Measurements from ENCODE around the gene CYP4F3.

The CYP4F3 gene

DNA sequence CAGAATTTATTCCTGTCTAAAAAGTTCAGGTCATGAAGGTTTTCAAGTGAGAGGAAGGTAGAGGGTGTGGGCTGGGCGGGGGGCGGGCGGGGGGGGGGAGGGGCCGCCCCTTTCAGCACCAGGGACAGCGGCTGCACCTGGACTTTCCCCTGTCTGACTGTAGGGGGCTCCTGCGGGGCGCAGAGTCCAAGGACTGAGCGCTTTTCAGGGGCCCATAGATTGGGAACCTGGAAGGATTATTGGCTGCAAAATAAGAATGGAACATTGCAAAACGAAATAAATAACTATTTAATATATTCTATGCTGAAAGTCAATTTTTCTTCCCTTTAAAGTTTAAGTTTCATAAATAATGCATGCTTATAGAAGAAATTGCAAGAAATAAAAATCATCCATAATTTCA lies 8.9 kb upstream of the CYP4F3 start:
- DNase-seq (ENCODE audit: extremely low spot score), result peak; percentile 62
- CTCF ChIA-PET, result no interaction called here
- TF ChIP-seq ELF4 (IDR thresholded peaks at IDR 0.05) (no peak), ZNF384 (IDR thresholded peaks at IDR 0.05) (no peak), TARDBP (IDR thresholded peaks at IDR 0.05) (no peak), L3MBTL2 (conservative IDR thresholded peaks at IDR 0.05) (no peak), SP1 (IDR thresholded peaks at IDR 0.05) (no peak), CTBP1 (IDR thresholded peaks at IDR 0.05; ENCODE audit: borderline replicate concordance) (no peak), FOXM1 (IDR thresholded peaks at IDR 0.05; ENCODE audit: borderline replicate concordance) (no peak), HDGF (IDR thresholded peaks at IDR 0.05; ENCODE audit: borderline replicate concordance) (no peak), FOXK2 (IDR thresholded peaks at IDR 0.05) (no peak), ARNT (IDR thresholded peaks at IDR 0.05) (no peak), BHLHE40 (IDR thresholded peaks at IDR 0.05; ENCODE audit: borderline replicate concordance) (no peak)
- TF ChIP-seq, protein P1, sequence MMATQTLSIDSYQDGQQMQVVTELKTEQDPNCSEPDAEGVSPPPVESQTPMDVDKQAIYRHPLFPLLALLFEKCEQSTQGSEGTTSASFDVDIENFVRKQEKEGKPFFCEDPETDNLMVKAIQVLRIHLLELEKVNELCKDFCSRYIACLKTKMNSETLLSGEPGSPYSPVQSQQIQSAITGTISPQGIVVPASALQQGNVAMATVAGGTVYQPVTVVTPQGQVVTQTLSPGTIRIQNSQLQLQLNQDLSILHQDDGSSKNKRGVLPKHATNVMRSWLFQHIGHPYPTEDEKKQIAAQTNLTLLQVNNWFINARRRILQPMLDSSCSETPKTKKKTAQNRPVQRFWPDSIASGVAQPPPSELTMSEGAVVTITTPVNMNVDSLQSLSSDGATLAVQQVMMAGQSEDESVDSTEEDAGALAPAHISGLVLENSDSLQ (IDR thresholded peaks at IDR 0.05), result no peak
- POLR2A ChIA-PET, result no interaction called here

DNA sequence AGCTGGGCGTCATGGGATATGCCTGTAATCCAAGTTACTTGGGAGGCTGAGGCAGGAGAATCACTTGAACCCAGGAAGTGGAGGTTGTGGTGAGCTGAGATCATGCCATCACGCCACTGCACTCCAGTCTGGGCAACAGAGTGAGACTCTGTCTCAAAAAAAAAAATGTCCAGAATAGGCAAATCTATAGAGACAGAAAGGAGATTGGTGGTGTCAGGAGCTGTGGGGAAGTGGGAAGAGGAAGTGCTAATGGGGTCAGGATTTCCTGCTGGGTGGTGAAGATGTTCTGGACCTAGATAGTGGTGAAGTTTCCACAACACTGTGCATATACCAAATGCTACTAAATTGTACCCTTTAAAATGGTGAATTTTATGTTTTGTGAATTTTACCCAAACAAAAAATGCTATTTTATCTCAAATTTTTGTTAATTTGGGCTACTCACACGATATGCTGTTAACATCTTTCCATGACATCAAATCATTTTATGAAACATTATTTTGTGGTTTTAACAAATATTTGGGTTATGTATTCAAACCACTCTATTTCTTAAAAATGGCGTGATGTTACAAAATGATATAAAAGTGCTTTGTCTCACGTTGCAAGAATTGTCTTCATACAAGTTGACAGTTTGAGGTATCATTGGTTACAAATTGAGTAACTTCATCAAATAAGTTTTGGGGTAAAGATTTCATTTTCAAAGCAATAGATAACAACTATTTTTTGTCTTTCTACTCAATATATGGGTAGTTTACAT lies 7.4 kb upstream of the CYP4F3 start:
- TF ChIP-seq ARNT (IDR thresholded peaks at IDR 0.05) (no peak), CTBP1 (IDR thresholded peaks at IDR 0.05; ENCODE audit: borderline replicate concordance) (no peak), SUZ12 (IDR thresholded peaks at IDR 0.05) (no peak), NFRKB (IDR thresholded peaks at IDR 0.05) (no peak), ZNF384 (IDR thresholded peaks at IDR 0.05) (no peak), BHLHE40 (IDR thresholded peaks at IDR 0.05; ENCODE audit: borderline replicate concordance) (no peak), TARDBP (IDR thresholded peaks at IDR 0.05) (no peak), ELF4 (IDR thresholded peaks at IDR 0.05) (no peak), FOXK2 (IDR thresholded peaks at IDR 0.05) (no peak), HDGF (IDR thresholded peaks at IDR 0.05; ENCODE audit: borderline replicate concordance) (no peak), FOXA1 (IDR thresholded peaks at IDR 0.05) (no peak), SP1 (IDR thresholded peaks at IDR 0.05) (no peak), FOXM1 (IDR thresholded peaks at IDR 0.05; ENCODE audit: borderline replicate concordance) (no peak), L3MBTL2 (conservative IDR thresholded peaks at IDR 0.05) (no peak), LEF1 (IDR thresholded peaks at IDR 0.05; ENCODE audit: borderline replicate concordance) (no peak)
- TF ChIP-seq, protein P1 (IDR thresholded peaks at IDR 0.05), result no peak
- CTCF ChIA-PET, result interaction anchor here (0.6 kb wide), 1 partner anchor 479 kb away, joined by 4 read pairs; no protein-coding TSS in a partner anchor
- POLR2A ChIA-PET, result interaction anchor here (1.6 kb wide), 1 partner anchor 552 kb away, joined by 6 read pairs; the partner anchor contains the start of gene FAM32A
- no peak for DNase-seq (ENCODE audit: extremely low spot score)

DNA sequence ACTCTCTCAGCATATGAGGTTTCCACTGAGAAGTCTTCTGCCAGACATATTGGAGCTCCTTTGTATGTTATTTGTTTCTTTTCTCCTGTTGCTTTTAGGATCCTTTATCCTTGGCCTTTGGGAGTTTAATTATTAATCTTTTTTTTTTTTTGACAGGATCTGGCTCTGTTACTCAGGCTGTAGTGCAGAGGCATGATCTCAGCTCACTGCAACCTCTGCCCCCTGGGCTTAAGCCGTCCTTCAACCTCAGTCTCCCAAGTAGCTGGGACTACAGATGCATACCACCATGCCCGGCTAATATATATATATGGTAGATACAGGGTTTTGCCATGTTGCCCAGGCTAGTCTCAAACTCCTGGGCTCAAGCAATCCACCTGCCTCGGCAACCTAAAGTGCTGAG lies 6.6 kb upstream of the CYP4F3 start:
- TF ChIP-seq FOXM1 (IDR thresholded peaks at IDR 0.05; ENCODE audit: borderline replicate concordance), result no peak
- no peak for TF ChIP-seq SUZ12 (IDR thresholded peaks at IDR 0.05)
- TF ChIP-seq SP1 (IDR thresholded peaks at IDR 0.05), result no peak
- TF ChIP-seq, protein P1 (IDR thresholded peaks at IDR 0.05), result no peak
- TF ChIP-seq HDGF (IDR thresholded peaks at IDR 0.05; ENCODE audit: borderline replicate concordance), result no peak
- TF ChIP-seq TARDBP (IDR thresholded peaks at IDR 0.05), result no peak
- TF ChIP-seq ELF4 (IDR thresholded peaks at IDR 0.05), result no peak
- no peak for TF ChIP-seq ARNT (IDR thresholded peaks at IDR 0.05)
- no peak for TF ChIP-seq LEF1 (IDR thresholded peaks at IDR 0.05; ENCODE audit: borderline replicate concordance)
- no peak for TF ChIP-seq FOXA1 (IDR thresholded peaks at IDR 0.05)
- TF ChIP-seq BHLHE40 (IDR thresholded peaks at IDR 0.05; ENCODE audit: borderline replicate concordance), result no peak
- TF ChIP-seq L3MBTL2 (conservative IDR thresholded peaks at IDR 0.05), result no peak
- TF ChIP-seq ZNF384 (IDR thresholded peaks at IDR 0.05), result no peak
- TF ChIP-seq CTBP1 (IDR thresholded peaks at IDR 0.05; ENCODE audit: borderline replicate concordance), result no peak
- no peak for TF ChIP-seq NFRKB (IDR thresholded peaks at IDR 0.05)
- TF ChIP-seq FOXK2 (IDR thresholded peaks at IDR 0.05), result no peak
- ChIA-PET POLR2A (interaction anchor here (1.6 kb wide), 1 partner anchor 551 kb away, joined by 6 read pairs; the partner anchor contains the start of gene FAM32A), CTCF (interaction anchor here (0.6 kb wide), 1 partner anchor 480 kb away, joined by 4 read pairs; no protein-coding TSS in a partner anchor)
- no peak for DNase-seq (ENCODE audit: extremely low spot score)

DNA sequence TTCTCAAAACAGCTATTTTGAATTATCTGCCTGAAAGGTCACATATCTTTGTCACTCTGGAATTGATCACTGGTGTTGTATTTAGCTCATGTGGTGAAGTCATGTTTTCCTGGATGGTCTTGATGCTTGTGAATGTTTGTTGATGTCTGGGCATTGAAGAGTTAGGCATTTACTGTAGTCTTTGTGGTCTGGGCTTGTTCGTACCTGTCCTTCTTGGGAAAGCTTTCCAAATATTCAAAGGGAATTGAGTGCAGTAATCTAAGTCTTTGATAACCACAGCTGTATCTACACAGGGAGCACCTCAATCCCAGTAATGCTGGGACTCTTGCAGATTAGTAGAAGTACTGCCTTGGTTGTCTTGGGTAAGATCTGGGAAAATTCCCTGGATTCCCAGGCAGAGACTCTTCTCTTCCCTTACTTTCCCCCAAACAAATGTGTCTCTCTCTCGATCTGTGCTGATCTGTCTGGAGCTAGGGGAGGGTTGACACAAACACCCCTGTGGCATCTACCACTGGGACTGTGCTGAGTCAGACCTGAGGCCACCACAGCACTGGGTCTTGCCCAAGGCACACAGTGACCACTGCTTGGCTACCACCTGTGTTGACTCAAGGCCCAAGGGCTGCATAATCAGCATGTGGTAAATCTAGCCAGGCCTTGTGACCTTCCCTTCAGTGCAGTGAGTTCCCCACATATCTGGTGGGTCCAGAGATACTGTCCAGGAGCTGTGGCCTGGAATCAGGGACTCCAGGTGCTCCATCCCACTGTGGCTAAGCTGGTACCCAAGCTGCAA lies 5.5 kb upstream of the CYP4F3 start:
- POLR2A ChIA-PET, result no interaction called here
- CTCF ChIA-PET, result interaction anchor here (0.7 kb wide), 1 partner anchor 234 kb away, joined by 3 read pairs; no protein-coding TSS in a partner anchor
- no peak for TF ChIP-seq BHLHE40 (IDR thresholded peaks at IDR 0.05; ENCODE audit: borderline replicate concordance)
- DNase-seq (ENCODE audit: extremely low spot score), result no peak

DNA sequence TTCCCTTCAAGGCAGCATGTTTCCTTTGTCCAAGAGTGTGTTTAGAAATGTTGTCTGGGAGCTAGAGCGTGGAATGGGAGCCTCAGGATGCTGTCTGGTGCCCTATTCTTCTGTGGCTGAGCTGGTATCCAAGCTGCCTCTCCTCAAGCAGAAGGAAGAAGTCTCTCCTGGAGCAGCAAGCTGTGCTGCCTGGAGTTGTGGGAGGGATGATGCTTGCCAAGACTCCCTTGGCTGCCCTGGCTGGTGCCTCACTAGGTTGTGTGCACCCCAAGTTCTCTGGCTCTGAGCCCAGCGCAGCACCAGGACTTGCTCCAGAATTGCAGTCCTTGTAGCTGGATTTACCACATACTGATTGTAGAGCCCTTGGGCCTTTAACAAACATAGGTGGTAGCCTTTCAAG lies 4.7 kb upstream of the CYP4F3 start:
- CTCF ChIA-PET, result interaction anchor here (0.6 kb wide), 1 partner anchor 428 kb away, joined by 4 read pairs; no protein-coding TSS in a partner anchor
- TF ChIP-seq ZNF384 (IDR thresholded peaks at IDR 0.05) (no peak), ARNT (IDR thresholded peaks at IDR 0.05) (no peak), LEF1 (IDR thresholded peaks at IDR 0.05; ENCODE audit: borderline replicate concordance) (no peak)
- POLR2A ChIA-PET, result no interaction called here
- no peak for DNase-seq (ENCODE audit: extremely low spot score)

DNA sequence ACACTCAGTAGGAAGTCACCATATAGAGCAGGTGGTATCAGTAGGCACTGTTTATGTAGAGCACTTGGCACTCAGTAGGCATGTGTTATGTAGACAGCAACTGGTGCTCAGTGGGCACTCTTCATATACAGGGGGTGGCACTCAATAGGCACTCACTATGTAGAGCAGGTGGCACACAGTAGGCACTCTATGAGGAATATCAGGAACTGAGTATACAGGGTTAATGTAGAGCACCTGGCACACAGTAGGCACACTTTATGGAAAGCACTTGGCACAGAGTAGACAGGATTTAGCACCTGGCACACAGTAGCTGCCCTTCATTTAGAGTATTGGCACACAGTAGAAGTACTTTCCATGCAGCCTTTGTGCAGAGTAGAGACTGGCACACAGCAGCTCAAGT lies 1.1 kb upstream of the CYP4F3 start:
- ChIA-PET CTCF (no interaction called here), POLR2A (no interaction called here)
- DNase-seq (ENCODE audit: extremely low spot score), result no peak
- no peak for TF ChIP-seq BHLHE40 (IDR thresholded peaks at IDR 0.05; ENCODE audit: borderline replicate concordance)
- TF ChIP-seq L3MBTL2 (conservative IDR thresholded peaks at IDR 0.05), result no peak
- TF ChIP-seq ZNF384 (IDR thresholded peaks at IDR 0.05), result no peak
- TF ChIP-seq TARDBP (IDR thresholded peaks at IDR 0.05), result no peak
- TF ChIP-seq FOXM1 (IDR thresholded peaks at IDR 0.05; ENCODE audit: borderline replicate concordance), result no peak
- TF ChIP-seq CTBP1 (IDR thresholded peaks at IDR 0.05; ENCODE audit: borderline replicate concordance), result no peak
- no peak for TF ChIP-seq NFRKB (IDR thresholded peaks at IDR 0.05)
- no peak for TF ChIP-seq LEF1 (IDR thresholded peaks at IDR 0.05; ENCODE audit: borderline replicate concordance)
- no peak for TF ChIP-seq ELF4 (IDR thresholded peaks at IDR 0.05)
- no peak for TF ChIP-seq HDGF (IDR thresholded peaks at IDR 0.05; ENCODE audit: borderline replicate concordance)
- TF ChIP-seq SP1 (IDR thresholded peaks at IDR 0.05), result no peak
- TF ChIP-seq, protein P1 (IDR thresholded peaks at IDR 0.05), result no peak
- TF ChIP-seq SUZ12 (IDR thresholded peaks at IDR 0.05), result no peak
- no peak for TF ChIP-seq FOXA1 (IDR thresholded peaks at IDR 0.05)
- TF ChIP-seq FOXK2 (IDR thresholded peaks at IDR 0.05), result no peak
- TF ChIP-seq ARNT (IDR thresholded peaks at IDR 0.05), result no peak

All from HEK293T (cell line).